GM23338 (cell line): Measurements from ENCODE around the gene EGFL6.
A peak's percentile ranks its signal among the peaks of the same experiment; 100 is the strongest.

Experiments
- CREB1 ChIP-seq: fragments of 250-450 bp; sonication (Bioruptor Pico); IDR thresholded peaks from 2 replicates; pipeline ENCODE4 v1.5.0; 2020; ENCODE audit warnings: low read depth, mild to moderate bottlenecking, moderate library complexity
- CTCF ChIP-seq, 2 experiments: fragments of 200-600 bp in 1 of 2; sonication (generic) in 1 of 2; conservative IDR thresholded peaks; 2 replicates each; pipeline versions ENCODE4 v1.5.1 to v1.6.1; 2016 to 2017; ENCODE audit warnings: antibody characterized with exemption in 2 of 2, low read depth in 2 of 2, mild to moderate bottlenecking in 2 of 2, moderate library complexity in 1 of 2
- ETS1 ChIP-seq: IDR thresholded peaks from 2 replicates; pipeline ENCODE4 v1.6.1; 2016; ENCODE audit warnings: antibody characterized with exemption
- EZH2 ChIP-seq: fragments of 200-600 bp; sonication (generic); IDR thresholded peaks from one replicate; pipeline ENCODE4 v1.8.0; 2017; ENCODE audit warnings: antibody characterized with exemption, mild to moderate bottlenecking, low read depth; ENCODE audit not compliant: unreplicated experiment
- EZH2phosphoT487 ChIP-seq: fragments of 200-600 bp; sonication (generic); IDR thresholded peaks from one replicate; pipeline ENCODE4 v1.8.1; 2018; ENCODE audit warnings: antibody characterized with exemption; ENCODE audit not compliant: unreplicated experiment
- JUNB ChIP-seq: IDR thresholded peaks from one replicate; pipeline ENCODE4 v1.6.1; 2016; ENCODE audit warnings: antibody characterized with exemption; ENCODE audit not compliant: unreplicated experiment
- NANOG ChIP-seq: IDR thresholded peaks from 2 replicates; pipeline ENCODE4 v1.6.1; 2016; ENCODE audit warnings: antibody characterized with exemption, borderline replicate concordance
- POLR2AphosphoS5 ChIP-seq: IDR thresholded peaks from 2 replicates; pipeline ENCODE4 v1.6.1; 2016; ENCODE audit warnings: antibody characterized with exemption, low read depth
- REST ChIP-seq: IDR thresholded peaks from one replicate; pipeline ENCODE4 v1.6.1; 2018; ENCODE audit warnings: antibody characterized with exemption; ENCODE audit not compliant: unreplicated experiment
- STAT1 ChIP-seq: IDR thresholded peaks from one replicate; pipeline ENCODE4 v1.6.1; 2016; ENCODE audit warnings: antibody characterized with exemption; ENCODE audit not compliant: unreplicated experiment
- ZNF331 ChIP-seq: fragments of 250-450 bp; sonication (Bioruptor Pico); IDR thresholded peaks from 2 replicates; pipeline ENCODE4 v1.5.0; 2020; ENCODE audit warnings: low read depth, mild to moderate bottlenecking, moderate library complexity
- ZNF462 ChIP-seq: fragments of 250-450 bp; sonication (Bioruptor Pico); IDR thresholded peaks from 2 replicates; pipeline ENCODE4 v1.5.0; 2020; ENCODE audit warnings: mild to moderate bottlenecking, moderate library complexity

- peak; percentile 68 for TF ChIP-seq POLR2AphosphoS5
- TF ChIP-seq EZH2: no peak
- no peak for TF ChIP-seq CTCF (conservative IDR thresholded peaks at IDR 0.05; ENCODE audit: low read depth in 2 of 2)
- no peak for TF ChIP-seq ETS1
- 0 out of 2 replicates have a peak, but pooled peaks have one; percentile 1 for TF ChIP-seq CREB1 (CRISPR knock-in tag)
- TF ChIP-seq REST: no peak
- no peak for TF ChIP-seq EZH2phosphoT487
- TF ChIP-seq ZNF331: no peak
- no peak for TF ChIP-seq JUNB
- no peak for TF ChIP-seq STAT1
- no peak for TF ChIP-seq NANOG
- no peak for TF ChIP-seq ZNF462 (CRISPR knock-in tag)
These were observed 83.7 kb downstream of the EGFL6 start, which contains the start of gene TCEANC for GRCh38 chrX:13652850-13653693.
